Fibroblast of mammary gland (primary cell): Measurements from ENCODE around the gene OLFML2B.

ENCODE experiments used
- DNase-seq: peaks from one replicate; pipeline ENCODE4 v3.0.0-alpha.2; 2010; ENCODE audit warnings: low read depth
- H3K4me3 ChIP-seq: 2 replicates; pipeline ENCODE4 v1.5.1; 2011; ENCODE audit warnings: low read depth, mild to moderate bottlenecking, low read length, moderate library complexity; ENCODE audit not compliant: control insufficient read depth
- CTCF ChIP-seq: conservative IDR thresholded peaks from 2 replicates; pipeline ENCODE4 v1.5.1; 2011; ENCODE audit warnings: low read depth, low read length, inconsistent platforms; ENCODE audit not compliant: control insufficient read depth, insufficient read depth

OLFML2B gene

GRCh38 chr1:162038624-162039023, 15.0 kb upstream of the OLFML2B start:
- TF ChIP-seq CTCF: no peak
- DNase-seq: no peak
- H3K4me3 ChIP-seq: no peak overlapping the region

- no peak overlapping the region for H3K4me3 ChIP-seq
- TF ChIP-seq CTCF: no peak
- peak; percentile 77 for DNase-seq
Observed at GRCh38 chr1:162036163-162036562, 12.5 kb upstream of the OLFML2B start.

GRCh38 chr1:162035241-162035640, 11.6 kb upstream of the OLFML2B start:
- no peak overlapping the region for H3K4me3 ChIP-seq
- no peak for TF ChIP-seq CTCF
- DNase-seq: no peak

GRCh38 chr1:162033428-162033827, 9.8 kb upstream of the OLFML2B start:
- no peak overlapping the region for H3K4me3 ChIP-seq
- no peak for DNase-seq
- TF ChIP-seq CTCF: no peak

GRCh38 chr1:162030759-162031280, 7.2 kb upstream of the OLFML2B start:
- TF ChIP-seq CTCF: no peak
- H3K4me3 ChIP-seq: no peak overlapping the region
- DNase-seq: no peak

- no peak for TF ChIP-seq CTCF
- no peak for DNase-seq
- no peak overlapping the region for H3K4me3 ChIP-seq
Observed at GRCh38 chr1:162029157-162029556, 5.5 kb upstream of the OLFML2B start.

GRCh38 chr1:162028726-162029125, 5.1 kb upstream of the OLFML2B start:
- no peak for DNase-seq
- no peak for TF ChIP-seq CTCF
- H3K4me3 ChIP-seq: no peak overlapping the region
